Karpas-422 (cell line): ENCODE measurements around the gene AFF1. TPM values are rescaled to one million over a fixed set of nuclear protein-coding genes. Genes with fewer than 3 reads are reported as not detected.

Source experiments
- DNase-seq: peaks from one replicate; pipeline ENCODE4 v3.0.0-alpha.2; 2015
- H2AFZ ChIP-seq: fragments of 200-600 bp; sonication (generic); 2 replicates; pipeline ENCODE4 v1.6.1; 2014; ENCODE audit warnings: antibody characterized with exemption, low read length, mixed read lengths
- H3K27ac ChIP-seq: fragments of 200-600 bp; sonication (generic); 2 replicates; pipeline ENCODE4 v1.5.1; 2014; ENCODE audit warnings: mild to moderate bottlenecking, low read length, moderate library complexity
- H3K27me3 ChIP-seq: fragments of 200-600 bp; sonication (generic); 2 replicates; pipeline ENCODE4 v1.6.1; 2014; ENCODE audit warnings: low read length, mixed read lengths
- H3K36me3 ChIP-seq: fragments of 200-600 bp; sonication (generic); 2 replicates; pipeline ENCODE4 v1.6.1; 2014; ENCODE audit warnings: low read length, mixed read lengths; ENCODE audit not compliant: insufficient read depth
- H3K4me1 ChIP-seq: fragments of 200-600 bp; sonication (generic); 2 replicates; pipeline ENCODE4 v1.6.1; 2014; ENCODE audit warnings: mild to moderate bottlenecking, low read length, mixed read lengths
- H3K4me2 ChIP-seq: fragments of 200-600 bp; sonication (generic); 2 replicates; pipeline ENCODE4 v1.6.1; 2014; ENCODE audit warnings: low read length, low read depth, mild to moderate bottlenecking; ENCODE audit not compliant: poor library complexity, severe bottlenecking
- H3K4me3 ChIP-seq: fragments of 200-600 bp; sonication (generic); 2 replicates; pipeline ENCODE4 v1.5.1; 2014; ENCODE audit warnings: mild to moderate bottlenecking, antibody characterized with exemption, low read length, mixed read lengths
- H3K79me2 ChIP-seq: fragments of 200-600 bp; sonication (generic); 2 replicates; pipeline ENCODE4 v1.6.1; 2014; ENCODE audit warnings: mild to moderate bottlenecking, low read length, mixed read lengths
- H3K9ac ChIP-seq: fragments of 200-600 bp; sonication (generic); 2 replicates; pipeline ENCODE4 v1.6.0; 2014; ENCODE audit warnings: low read length
- H3K9me2 ChIP-seq: fragments of 200-600 bp; sonication (generic), shearing (Covaris generic); replicated peaks from 2 replicates; pipeline ENCODE4 v1.6.0; 2014; ENCODE audit warnings: mild to moderate bottlenecking, low read length, moderate library complexity; ENCODE audit not compliant: insufficient read depth
- H3K9me3 ChIP-seq: fragments of 300-700, 200-600 bp; sonication (generic); 2 replicates; pipeline ENCODE4 v1.6.1; 2014; ENCODE audit warnings: low read length, mixed read lengths
- H4K20me1 ChIP-seq: fragments of 200-600 bp; sonication (generic); 2 replicates; pipeline ENCODE4 v1.6.1; 2014; ENCODE audit warnings: mild to moderate bottlenecking, antibody characterized with exemption, low read length, low read depth; ENCODE audit not compliant: insufficient read depth
- total RNA-seq: library from RNA; depleted of rRNA; stranded (reverse); fragments of >200 nt; shearing (Covaris generic); gene quantifications from 2 replicates; pipeline ENCODE4 v1.2.3, GENCODE V29; 2014; ENCODE audit warnings: low replicate concordance

The AFF1 gene
- total RNA-seq, 1 experiment from 2014 or later: 6.6 TPM

DNA sequence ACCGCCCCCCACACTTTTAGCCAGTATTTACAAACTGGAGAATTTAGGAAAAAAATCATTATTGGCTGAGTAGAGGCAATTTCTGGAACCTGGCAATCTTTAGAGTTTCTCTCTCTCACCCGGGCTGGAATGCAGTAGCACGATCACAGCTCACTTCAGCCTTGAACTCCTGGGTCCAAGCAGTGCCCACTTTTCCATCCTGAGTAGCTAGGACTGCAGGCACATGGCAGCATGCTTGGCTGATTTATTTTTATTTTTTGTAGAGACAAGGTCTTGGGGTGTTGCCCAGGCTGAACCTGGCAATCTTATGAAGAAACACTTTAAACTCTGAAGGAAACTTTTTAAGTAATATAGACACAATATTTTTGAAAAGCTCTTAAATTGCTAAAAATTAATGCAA, 120.1 kb downstream of the AFF1 start:
- H4K20me1 ChIP-seq: peaks cover 3% of the 10 kb centered on the region
- no peaks in the 10 kb centered on the region for H3K9me3 ChIP-seq
- no peaks in the 10 kb centered on the region for H3K9me2 ChIP-seq
- no peaks in the 10 kb centered on the region for H3K36me3 ChIP-seq
- no peaks in the 10 kb centered on the region for H3K79me2 ChIP-seq
- H3K4me1 ChIP-seq: peaks cover 12% of the 10 kb centered on the region
- H3K4me2 ChIP-seq: no peak overlapping the region
- peaks cover 4% of the 10 kb centered on the region; the same call in 1 of the 2 replicates for H3K27me3 ChIP-seq
- H2AFZ ChIP-seq: no peak overlapping the region
- H3K9ac ChIP-seq: no peak overlapping the region
- DNase-seq: no peak
- H3K27ac ChIP-seq: no peak overlapping the region
- H3K4me3 ChIP-seq: no peak overlapping the region

DNA sequence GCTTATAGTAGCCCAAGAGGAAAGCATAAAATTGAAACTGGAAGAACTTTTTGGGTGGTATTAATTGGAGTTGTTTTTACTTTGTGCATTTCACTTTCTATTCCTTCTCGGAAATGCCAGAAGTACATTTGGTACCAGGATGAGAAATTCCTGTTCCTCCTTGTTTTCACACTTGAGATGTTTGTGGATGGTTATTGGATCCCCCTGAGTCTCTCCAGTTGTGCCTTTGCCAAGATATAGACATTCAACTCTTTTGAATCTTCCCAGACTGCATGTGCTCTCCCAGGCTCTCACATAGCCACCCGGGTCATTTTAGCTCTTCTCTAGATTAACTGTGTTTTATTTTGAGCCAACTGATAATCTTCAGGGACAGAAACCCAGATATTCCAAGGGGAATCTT, 120.5 kb downstream of the AFF1 start:
- peaks cover 12% of the 10 kb centered on the region for H3K4me1 ChIP-seq
- H3K79me2 ChIP-seq: no peaks in the 10 kb centered on the region
- peaks cover 3% of the 10 kb centered on the region for H4K20me1 ChIP-seq
- no peak overlapping the region for H3K4me2 ChIP-seq
- H3K4me3 ChIP-seq: no peak overlapping the region
- H3K9me3 ChIP-seq: no peaks in the 10 kb centered on the region
- no peak overlapping the region for H3K27ac ChIP-seq
- no peak for DNase-seq
- peaks cover 4% of the 10 kb centered on the region; the same call in 1 of the 2 replicates for H3K27me3 ChIP-seq
- no peaks in the 10 kb centered on the region for H3K9me2 ChIP-seq
- no peak overlapping the region for H2AFZ ChIP-seq
- no peak overlapping the region for H3K9ac ChIP-seq
- no peaks in the 10 kb centered on the region for H3K36me3 ChIP-seq

GRCh38 chr4:87056881-87057280, 122.1 kb downstream of the AFF1 start:
- peaks cover 3% of the 10 kb centered on the region for H4K20me1 ChIP-seq
- no peak for DNase-seq

GRCh38 chr4:87057835-87058355, 123.1 kb downstream of the AFF1 start:
- H3K4me2 ChIP-seq: no peak overlapping the region
- peaks cover 3% of the 10 kb centered on the region for H4K20me1 ChIP-seq
- no peaks in the 10 kb centered on the region for H3K9me3 ChIP-seq
- no peak overlapping the region for H3K9ac ChIP-seq
- H3K79me2 ChIP-seq: no peaks in the 10 kb centered on the region
- no peak overlapping the region for H3K27ac ChIP-seq
- H3K4me1 ChIP-seq: peaks cover 3% of the 10 kb centered on the region; the same call in 1 of the 2 replicates
- no peak overlapping the region for H3K4me3 ChIP-seq
- no peak for DNase-seq
- H3K27me3 ChIP-seq: peaks cover 4% of the 10 kb centered on the region; the same call in 1 of the 2 replicates
- H3K9me2 ChIP-seq: no peaks in the 10 kb centered on the region
- no peak overlapping the region for H2AFZ ChIP-seq
- H3K36me3 ChIP-seq: no peaks in the 10 kb centered on the region

More at GRCh38 chr4:87056881-87057280, 122.1 kb downstream of the AFF1 start:
- no peaks in the 10 kb centered on the region for H3K9me2 ChIP-seq
- no peaks in the 10 kb centered on the region for H3K9me3 ChIP-seq
- H3K4me2 ChIP-seq: no peak overlapping the region
- no peaks in the 10 kb centered on the region for H3K79me2 ChIP-seq
- no peak overlapping the region for H3K4me3 ChIP-seq
- H3K9ac ChIP-seq: no peak overlapping the region
- H3K27ac ChIP-seq: no peak overlapping the region
- H3K4me1 ChIP-seq: peaks cover 3% of the 10 kb centered on the region; the same call in 1 of the 2 replicates
- H2AFZ ChIP-seq: no peak overlapping the region
- H3K27me3 ChIP-seq: peaks cover 4% of the 10 kb centered on the region; the same call in 1 of the 2 replicates
- H3K36me3 ChIP-seq: no peaks in the 10 kb centered on the region

- Histone ChIP-seq H3K36me3 (no peaks in the 10 kb centered on the region), H3K27me3 (no peaks in the 10 kb centered on the region), H3K9ac (no peak overlapping the region), H3K9me2 (no peaks in the 10 kb centered on the region), H3K4me1 (peaks cover 3% of the 10 kb centered on the region; the same call in 1 of the 2 replicates), H3K27ac (no peak overlapping the region), H3K9me3 (no peaks in the 10 kb centered on the region), H3K4me3 (no peak overlapping the region), H3K79me2 (no peaks in the 10 kb centered on the region), H3K4me2 (no peak overlapping the region), H4K20me1 (peaks cover 2% of the 10 kb centered on the region), H2AFZ (no peak overlapping the region)
- DNase-seq: no peak
These were observed 123.7 kb downstream of the AFF1 start for GRCh38 chr4:87058356-87059073.

GRCh38 chr4:87060957-87061356, 126.1 kb downstream of the AFF1 start:
- Histone ChIP-seq H3K27ac (no peak overlapping the region), H3K27me3 (no peaks in the 10 kb centered on the region), H3K9me2 (no peaks in the 10 kb centered on the region), H4K20me1 (no peaks in the 10 kb centered on the region), H3K4me1 (no peaks in the 10 kb centered on the region), H3K4me3 (no peak overlapping the region), H3K9ac (no peak overlapping the region), H2AFZ (no peak overlapping the region), H3K4me2 (no peak overlapping the region), H3K9me3 (no peaks in the 10 kb centered on the region), H3K36me3 (no peaks in the 10 kb centered on the region), H3K79me2 (no peaks in the 10 kb centered on the region)
- no peak for DNase-seq

DNA sequence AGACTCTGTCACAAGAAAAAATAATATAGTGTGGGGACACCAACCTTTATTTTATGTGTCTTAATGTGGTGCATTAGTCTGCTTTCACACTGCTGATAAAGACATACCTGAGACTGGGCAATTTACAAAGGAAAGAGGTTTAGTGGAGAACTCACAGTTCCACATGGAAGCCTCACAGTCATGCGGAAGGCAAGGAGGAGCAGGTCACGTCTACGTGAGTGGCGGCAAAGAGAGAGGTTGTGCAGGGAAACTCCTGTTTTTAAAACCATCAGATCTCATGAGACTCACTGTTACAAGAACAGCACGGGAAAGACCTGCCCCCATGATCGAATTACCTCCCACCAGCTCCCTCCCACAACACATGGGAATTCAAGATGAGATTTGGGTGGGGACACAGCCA, 130.2 kb downstream of the AFF1 start:
- Histone ChIP-seq H3K27ac (no peak overlapping the region), H3K27me3 (no peaks in the 10 kb centered on the region), H3K4me2 (no peak overlapping the region), H3K9me3 (no peaks in the 10 kb centered on the region), H2AFZ (no peak overlapping the region), H3K4me3 (no peak overlapping the region), H3K9me2 (no peaks in the 10 kb centered on the region), H4K20me1 (no peaks in the 10 kb centered on the region), H3K9ac (no peak overlapping the region), H3K4me1 (peaks cover 7% of the 10 kb centered on the region; the same call in 1 of the 2 replicates), H3K36me3 (no peaks in the 10 kb centered on the region), H3K79me2 (no peaks in the 10 kb centered on the region)
- DNase-seq: no peak

DNA sequence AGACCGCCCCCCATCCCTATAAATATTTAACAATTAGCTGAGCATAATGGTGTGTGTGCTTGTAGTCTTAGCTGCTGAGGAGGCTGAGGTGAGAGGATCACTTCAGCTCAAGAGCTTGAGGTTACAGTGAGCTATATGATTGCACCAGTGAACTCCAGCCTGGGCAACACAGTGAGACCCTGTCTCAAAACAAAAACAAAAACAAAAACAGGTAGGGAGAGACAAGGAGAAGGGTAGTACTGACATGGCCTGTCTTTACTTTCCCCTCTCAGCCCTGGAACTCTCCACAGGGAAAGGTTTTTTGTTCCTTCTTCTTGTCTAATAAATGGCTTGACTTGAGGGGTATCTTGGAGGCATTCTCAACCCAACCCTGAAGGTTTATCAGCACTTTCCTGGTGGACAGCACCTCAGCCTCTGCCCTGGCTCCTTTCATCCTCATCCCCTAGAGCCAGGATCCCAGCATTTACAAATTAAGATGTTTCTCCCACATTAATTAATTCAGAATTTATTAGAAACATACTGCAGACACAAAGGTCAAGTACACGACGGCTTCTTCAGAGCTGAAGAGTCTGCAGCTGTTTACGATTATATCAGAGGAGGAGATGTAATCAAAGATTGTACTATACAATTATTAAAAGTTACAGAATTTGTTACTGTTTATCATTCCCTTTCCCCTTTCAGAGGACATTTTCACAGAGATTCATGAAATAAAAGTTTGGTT, 131.8 kb downstream of the AFF1 start:
- Histone ChIP-seq H4K20me1 (no peaks in the 10 kb centered on the region), H3K27ac (no peak overlapping the region), H3K79me2 (no peaks in the 10 kb centered on the region), H3K36me3 (no peaks in the 10 kb centered on the region), H3K27me3 (no peaks in the 10 kb centered on the region), H2AFZ (no peak overlapping the region), H3K4me1 (peaks cover 7% of the 10 kb centered on the region; the same call in 1 of the 2 replicates), H3K9me2 (no peaks in the 10 kb centered on the region), H3K4me2 (no peak overlapping the region), H3K4me3 (no peak overlapping the region), H3K9me3 (no peaks in the 10 kb centered on the region), H3K9ac (no peak overlapping the region)
- no peak for DNase-seq
